ENCODE data around the gene NCOA3.

DNA sequence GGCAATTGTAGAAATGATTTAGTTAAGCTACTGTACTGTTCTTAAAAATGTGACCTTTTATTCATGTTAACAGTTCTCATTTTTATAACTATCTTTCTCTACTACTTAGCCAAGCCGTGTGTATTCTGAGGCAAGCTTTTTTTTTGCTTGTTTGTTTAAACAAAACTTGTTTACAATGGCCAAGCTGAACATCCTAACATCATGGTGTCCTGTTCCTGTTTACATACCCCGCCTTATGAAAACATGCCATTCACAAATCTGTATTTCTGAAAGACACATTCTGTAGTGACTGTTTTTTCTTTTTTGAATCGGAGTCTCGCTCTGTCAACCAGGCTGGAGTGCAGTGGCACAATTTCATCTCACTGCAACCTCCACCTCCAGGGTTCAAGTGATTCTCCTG is 140.9 kb downstream of the NCOA3 start:
- TF ChIP-seq GABPA (IDR thresholded peaks at IDR 0.05; ENCODE audit: low read depth) = no peak
- TF ChIP-seq TAF1 (IDR thresholded peaks at IDR 0.05; ENCODE audit: borderline replicate concordance, low read depth, low read length) = no peak
- TF ChIP-seq YY1 (IDR thresholded peaks at IDR 0.05; ENCODE audit: low read depth) = no peak

Measured in SK-N-SH (cell line).